Frontal cortex (tissue), 4 donors: ENCODE data around the gene GADD45GIP1. TPM values are rescaled to one million over a fixed set of nuclear protein-coding genes. Genes with fewer than 3 reads are reported as not detected.
"Not testable (repeated sequence)": the region's sequence is repeated elsewhere in the genome, so short reads cannot be mapped to it uniquely, and the experiment has no call there.

Source experiments
- DNase-seq, 2 donors: peaks; one replicate each; pipeline ENCODE4 v3.0.0; 2012; ENCODE audit warnings: low spot score in 2 of 2
- FAIRE-seq: peaks from 2 replicates; lab custom pipeline; 2012; peaks lifted over from hg19 to GRCh38; lab: Jason Lieb, UNC
- total RNA-seq: library from RNA; depleted of rRNA; stranded (reverse); fragments of >200 nt; gene quantifications from one replicate; pipeline ENCODE4 v1.2.3, GENCODE V29; 2014
- donor health status: control.
- donor health status: control.
- donor health status: control.

Gene GADD45GIP1
- total RNA-seq, 1 donor from 2014 or later: 21.6 TPM

DNA sequence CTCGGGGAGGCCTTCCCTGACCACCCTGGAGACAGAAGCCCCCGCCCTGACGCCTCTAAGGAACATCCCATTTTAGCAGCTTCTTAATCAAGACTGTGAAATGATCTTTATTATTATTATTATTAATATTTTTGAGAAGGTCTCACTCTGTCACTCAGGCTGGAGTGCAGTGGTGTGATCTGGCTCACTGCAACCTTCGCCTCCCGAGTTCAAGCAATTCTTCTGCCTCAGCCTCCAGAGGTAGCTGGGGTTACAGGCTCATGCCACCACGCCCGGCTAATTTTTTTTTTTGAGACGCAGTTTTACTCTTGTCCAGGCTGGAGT is 8.8 kb upstream of the GADD45GIP1 start:
- no peak for DNase-seq
- no peak for FAIRE-seq

DNA sequence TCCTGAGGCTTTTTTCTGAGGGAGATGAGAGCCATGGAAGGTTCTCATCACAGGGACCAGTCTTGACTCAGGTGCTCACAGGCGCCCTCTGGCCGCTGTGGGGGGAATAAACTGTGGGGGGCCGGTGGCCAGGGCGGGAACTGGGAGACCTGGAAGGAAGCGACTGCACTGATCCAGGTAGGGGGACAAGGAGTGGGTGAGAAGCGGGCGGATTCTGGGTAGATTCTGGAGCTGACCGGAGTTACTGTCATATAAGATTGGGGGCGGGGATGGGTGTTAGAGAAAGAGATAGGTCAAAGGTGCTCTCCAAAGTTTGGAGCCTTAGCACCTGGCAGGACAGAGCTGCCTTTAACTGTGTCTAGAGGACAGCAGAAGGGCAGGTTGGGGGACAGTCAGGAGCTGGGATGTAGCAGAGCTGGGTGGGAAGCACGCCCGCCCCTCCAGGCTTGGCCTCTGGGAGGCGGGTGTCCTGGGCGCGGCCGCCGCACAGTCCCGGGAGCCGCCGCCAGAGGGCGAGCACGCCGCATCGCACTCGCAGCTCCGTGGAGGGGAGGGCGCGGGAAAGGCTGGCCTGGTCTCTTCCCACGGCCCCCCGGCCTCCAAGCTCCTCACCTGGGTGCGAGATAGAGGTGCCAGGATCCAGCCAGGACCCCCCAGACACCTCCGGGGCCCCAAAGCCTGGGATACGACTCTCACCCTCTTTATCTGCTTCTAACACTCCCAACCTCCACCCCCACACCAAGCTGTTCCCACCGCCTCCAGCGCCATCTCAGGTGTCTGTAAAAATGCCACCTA is 8.2 kb upstream of the GADD45GIP1 start:
- FAIRE-seq: no peak
- DNase-seq: peak; percentile 76 to 81

DNA sequence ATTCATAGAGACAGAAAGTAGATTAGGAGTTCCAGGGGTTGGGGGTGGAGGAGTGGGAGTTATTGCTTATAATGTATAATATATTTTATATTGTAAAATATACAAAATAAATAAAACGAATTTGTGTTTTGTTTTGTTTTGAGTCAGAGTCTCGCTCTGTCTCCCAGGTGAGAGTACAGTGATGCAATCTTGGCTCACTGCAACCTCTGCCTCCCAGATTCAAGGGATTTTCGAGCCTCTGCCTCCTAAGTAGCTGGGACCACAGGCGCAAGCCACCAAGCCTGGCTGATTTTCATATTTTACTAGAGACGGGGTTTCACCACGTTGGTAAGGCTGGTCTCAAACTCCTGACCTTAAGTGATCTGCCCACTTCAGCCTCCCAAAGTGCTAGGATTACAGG is 2.5 kb upstream of the GADD45GIP1 start:
- no peak for DNase-seq
- no peak for FAIRE-seq

DNA sequence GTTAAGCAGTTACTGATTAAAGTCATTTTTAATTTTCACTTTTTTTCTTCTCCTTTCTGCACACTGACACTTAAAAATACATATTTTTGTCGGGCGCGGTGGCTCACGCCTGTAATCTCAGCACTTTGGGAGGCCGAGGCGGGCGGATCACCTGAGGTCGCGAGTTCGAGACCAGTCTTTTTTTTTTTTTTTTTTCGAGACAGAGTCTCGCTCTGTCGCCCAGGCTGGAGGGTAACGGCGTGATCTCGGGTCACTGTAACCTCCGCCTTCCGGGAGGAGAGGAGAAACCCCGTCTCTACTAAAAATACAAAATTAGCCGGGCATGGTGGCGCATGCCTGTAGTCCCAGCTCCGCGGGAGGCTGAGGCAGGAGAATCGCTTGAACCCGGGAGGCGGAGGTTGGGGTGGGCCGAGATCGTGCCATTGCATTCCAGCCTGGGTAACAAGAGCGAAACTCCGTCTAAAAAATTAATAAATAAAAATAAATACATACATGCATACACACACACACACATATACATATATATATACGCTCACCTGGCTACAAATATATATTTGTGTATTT is 448 bp upstream of the GADD45GIP1 start:
- not testable (repeated sequence) for FAIRE-seq, DNase-seq

DNA sequence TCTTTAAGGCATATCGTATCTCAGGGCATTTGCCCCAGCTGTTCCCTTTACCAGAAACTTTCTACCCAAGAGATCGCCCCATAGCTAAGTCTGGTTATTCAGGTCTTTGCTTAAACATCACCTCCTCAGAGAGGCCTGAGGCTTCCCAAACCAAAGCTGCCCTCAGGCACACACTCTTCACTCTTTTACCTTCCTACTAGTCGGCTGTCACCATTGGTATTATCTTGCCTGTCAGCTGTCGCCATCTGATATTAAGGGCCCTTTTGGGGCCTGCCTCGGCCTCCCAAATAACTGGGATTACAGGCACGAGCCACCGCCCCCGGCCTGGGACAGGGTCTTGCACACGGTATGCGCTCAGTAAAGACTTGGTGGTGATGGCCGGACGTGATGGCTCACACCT is 1.0 kb downstream of the GADD45GIP1 start:
- DNase-seq (no peak), FAIRE-seq (no peak)

DNA sequence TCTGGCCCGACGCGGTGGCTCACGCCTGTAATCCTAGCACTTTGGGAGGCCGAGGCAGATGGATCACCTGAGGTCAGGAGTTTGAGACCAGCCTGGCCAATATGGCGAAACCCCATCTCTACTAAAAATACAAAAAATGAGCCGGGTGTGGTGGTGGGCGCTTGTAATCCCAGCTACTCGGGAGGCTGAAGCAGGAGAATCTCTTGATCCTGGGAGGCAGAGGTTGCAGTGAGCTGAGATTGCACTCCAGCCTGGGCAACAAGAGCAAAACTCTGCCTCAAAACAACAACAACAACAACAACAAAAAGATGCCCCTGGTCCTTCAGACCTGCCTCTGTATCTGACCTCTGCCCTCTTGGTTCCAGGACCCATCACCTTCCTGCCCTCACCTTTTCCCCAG is 1.4 kb downstream of the GADD45GIP1 start:
- FAIRE-seq, DNase-seq: not testable (repeated sequence)

DNA sequence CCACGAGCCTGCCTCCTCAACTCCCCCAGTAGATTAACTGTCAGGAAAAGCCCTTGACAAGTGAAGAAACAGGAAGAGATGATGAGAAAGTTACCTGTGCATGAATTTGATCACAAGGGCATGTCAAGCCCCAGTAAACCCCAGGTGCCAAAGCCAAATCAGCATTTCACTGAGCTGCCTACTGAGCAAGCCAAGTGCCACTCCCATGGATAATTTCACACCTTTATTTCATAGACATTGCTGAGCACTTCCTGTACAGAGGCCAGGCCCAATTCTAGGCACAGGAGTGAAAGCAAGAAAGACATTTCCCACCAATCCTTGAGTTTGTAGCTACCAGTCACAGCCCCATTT is 2.4 kb downstream of the GADD45GIP1 start:
- DNase-seq: no peak
- FAIRE-seq: no peak

DNA sequence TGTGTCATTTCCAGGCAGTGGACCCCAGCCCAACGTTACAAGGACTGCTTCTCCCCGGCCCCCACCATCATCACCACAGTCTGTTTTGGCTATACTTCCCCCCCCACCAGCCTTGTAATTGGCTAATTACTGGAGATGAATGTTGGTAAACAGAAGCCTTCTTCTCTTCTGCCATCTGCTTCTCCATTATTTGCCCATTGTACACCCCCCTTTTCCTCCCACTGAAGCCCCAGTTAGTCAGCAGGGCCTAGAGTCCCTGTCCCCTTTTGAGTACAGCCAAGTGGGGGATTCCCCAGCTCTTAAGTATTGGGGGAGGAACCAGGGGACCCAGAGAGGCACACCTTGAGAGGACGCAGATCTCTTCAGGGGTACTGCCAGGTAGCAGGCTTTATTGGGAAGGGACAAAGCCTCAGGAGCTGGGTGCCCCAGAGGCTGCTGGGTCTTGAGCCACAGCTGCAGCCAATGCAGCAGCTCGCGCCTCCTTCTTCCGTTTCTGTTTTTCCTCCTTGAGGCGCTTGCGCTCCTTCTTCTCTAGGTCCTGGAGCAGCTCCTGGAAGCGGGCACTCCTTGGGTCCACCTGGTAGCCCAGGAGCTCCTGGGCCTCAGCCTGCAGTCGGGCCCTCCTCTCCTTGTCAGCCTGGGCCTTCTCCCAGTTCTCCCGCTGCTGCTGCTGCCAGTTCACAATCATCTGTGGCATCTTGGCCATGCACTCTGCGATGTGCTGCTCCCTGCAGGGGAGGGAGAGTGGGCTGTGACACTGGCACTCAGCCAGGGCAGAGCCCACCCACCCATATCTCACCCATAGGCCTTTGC is 3.0 kb downstream of the GADD45GIP1 start:
- no peak for FAIRE-seq
- no peak for DNase-seq

DNA sequence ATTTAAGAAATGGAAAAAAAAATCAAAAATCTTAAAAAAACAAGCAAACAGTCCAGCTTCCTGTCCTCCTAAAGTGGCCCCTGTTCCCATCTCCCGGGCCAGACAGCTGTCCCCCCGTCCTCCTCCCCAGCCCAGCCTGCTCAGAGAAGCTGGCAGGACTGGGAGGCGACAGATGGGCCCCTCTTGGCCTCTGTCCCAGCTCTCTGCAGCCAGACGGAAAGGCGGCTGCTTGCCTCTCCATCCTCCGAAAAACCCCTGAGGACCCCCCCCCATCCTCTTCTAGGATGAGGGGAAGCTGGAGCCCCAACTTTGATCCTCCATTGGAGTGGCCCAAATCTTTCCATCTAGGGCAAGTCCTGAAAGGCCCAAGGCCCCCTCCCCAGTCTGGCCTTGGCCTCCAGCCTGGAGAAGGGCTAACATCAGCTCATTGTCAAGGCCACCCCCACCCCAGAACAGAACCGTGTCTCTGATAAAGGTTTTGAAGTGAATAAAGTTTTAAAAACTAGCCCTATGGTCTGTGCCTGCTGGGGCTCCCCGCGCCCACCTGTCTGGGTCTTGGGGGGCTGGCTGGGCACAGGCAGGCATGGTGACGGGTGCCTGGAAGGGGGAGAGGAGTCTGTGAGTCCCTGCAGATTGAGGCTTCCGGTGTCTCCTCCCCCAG is 3.8 kb downstream of the GADD45GIP1 start:
- FAIRE-seq (no peak), DNase-seq (peak in 1 of 2 donors; percentile 52)

DNA sequence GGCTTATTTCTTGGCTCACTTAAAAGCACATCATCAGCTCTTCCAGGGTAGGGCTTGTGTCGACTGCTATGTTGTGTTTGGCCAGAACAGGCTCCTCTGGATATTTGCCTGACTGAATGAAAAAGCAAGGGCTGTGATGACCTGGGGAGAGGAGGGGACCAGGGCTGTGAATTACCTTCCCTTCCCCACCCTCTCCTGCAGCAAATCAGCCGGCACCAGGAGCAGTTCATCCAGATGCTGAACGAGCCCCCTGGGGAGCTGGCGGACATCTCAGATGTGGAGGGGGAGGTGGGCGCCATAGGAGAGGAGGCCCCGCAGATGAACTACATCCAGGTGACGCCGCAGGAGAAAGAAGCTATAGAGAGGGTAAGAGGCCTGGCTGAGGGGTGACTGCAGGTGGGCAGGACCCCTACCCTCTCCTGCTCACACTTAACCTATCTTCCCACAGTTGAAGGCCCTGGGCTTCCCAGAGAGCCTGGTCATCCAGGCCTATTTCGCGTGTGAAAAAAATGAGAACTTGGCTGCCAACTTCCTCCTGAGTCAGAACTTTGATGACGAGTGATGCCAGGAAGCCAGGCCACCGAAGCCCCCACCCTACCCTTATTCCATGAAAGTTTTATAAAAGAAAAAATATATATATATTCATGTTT is 4.4 kb downstream of the GADD45GIP1 start:
- FAIRE-seq: no peak
- peak in 1 of 2 donors; percentile 49 for DNase-seq

DNA sequence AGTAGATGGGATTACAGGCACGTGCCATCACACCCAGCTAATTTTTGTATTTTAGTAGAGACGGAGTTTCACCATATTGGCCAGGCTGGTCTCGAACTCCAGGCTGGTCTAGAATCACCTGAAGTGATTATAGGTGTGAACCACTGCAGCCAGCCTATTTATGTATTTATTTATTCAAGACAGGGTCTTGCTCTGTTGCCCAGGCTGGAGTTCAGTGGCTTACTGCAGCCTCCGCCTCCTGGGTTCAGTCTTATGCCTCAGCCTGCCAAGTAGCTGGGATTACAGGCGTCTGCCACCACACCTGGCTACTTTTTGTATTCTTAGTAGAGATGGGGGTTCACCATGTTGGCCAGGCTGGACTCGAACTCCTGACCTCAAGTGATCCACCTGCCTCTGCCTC is 5.0 kb downstream of the GADD45GIP1 start:
- FAIRE-seq, DNase-seq: not testable (repeated sequence)

DNA sequence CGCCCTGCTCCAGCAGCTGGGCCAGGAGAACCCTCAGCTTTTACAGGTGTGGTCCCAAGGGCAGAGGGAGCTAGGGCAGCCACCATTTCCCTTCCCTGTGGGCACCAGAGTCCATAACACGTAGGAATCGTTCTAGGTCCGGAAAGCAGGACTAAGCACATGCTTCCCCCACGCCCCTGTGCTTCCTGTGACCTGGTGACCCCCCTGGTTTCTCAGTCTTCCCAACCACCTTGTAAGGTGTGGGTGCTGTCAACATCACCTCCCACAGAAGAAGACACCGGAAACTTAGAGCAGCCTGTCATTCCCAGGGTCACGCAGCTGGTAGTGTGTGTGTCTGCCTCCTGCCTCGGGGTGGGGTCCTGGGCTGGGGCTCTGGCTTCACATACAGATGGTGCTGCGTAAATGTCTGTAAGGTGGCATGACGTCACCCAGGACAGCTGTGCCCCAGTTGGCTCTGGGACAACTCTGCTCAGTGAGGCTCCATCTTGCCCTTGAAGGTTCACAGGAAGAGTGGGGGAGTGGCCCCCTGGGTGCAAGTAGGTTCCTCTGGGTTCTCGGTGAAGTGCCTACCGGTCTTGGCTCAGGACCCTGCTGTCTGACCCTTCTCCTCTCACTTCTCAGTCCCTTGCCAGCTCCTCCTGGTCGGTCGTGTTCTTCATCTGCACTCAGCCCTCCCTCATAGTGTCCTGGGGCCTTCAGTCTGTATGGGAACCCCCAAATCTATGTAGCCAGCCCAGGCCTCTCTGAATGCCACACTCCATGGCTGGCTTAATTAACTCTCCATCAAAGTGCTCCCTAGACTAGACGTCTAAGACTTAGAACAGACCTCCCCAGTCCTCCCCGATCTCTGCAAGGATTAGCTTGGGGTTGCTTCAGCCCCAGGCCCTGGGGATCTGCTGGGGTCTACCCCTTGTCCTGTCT is 7.4 kb downstream of the GADD45GIP1 start:
- FAIRE-seq (no peak), DNase-seq (no peak)

DNA sequence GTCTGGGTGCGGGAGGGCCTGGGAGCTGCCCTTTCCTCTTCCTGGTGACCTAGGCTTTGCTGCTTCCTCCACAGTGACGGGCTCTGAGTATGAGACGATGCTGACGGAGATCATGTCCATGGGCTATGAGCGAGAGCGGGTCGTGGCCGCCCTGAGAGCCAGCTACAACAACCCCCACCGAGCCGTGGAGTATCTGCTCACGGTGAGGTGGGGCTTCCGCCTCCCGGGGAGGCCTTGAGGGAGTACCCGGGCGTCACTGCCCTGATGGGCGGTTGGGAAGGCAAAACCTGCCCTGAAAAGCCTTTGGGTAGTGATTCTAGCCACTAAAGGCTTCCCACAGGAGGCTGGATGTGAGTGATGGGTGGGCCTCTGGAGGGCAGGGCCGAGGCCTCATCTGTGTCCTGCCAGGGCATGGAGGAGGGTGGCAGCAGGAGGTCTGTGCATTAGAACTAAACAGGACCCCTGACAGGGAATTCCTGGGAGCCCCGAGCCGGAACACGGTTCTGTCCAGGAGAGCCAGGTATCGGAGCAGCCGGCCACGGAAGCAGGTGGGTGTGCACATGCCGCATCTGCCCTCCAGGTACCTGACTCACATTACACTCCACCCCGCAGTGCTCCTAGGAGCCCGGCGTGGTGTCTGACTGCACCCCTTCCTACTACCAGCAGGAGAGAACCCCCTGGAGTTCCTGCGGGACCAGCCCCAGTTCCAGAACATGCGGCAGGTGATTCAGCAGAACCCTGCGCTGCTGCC is 8.2 kb downstream of the GADD45GIP1 start:
- DNase-seq (no peak), FAIRE-seq (no peak)

DNA sequence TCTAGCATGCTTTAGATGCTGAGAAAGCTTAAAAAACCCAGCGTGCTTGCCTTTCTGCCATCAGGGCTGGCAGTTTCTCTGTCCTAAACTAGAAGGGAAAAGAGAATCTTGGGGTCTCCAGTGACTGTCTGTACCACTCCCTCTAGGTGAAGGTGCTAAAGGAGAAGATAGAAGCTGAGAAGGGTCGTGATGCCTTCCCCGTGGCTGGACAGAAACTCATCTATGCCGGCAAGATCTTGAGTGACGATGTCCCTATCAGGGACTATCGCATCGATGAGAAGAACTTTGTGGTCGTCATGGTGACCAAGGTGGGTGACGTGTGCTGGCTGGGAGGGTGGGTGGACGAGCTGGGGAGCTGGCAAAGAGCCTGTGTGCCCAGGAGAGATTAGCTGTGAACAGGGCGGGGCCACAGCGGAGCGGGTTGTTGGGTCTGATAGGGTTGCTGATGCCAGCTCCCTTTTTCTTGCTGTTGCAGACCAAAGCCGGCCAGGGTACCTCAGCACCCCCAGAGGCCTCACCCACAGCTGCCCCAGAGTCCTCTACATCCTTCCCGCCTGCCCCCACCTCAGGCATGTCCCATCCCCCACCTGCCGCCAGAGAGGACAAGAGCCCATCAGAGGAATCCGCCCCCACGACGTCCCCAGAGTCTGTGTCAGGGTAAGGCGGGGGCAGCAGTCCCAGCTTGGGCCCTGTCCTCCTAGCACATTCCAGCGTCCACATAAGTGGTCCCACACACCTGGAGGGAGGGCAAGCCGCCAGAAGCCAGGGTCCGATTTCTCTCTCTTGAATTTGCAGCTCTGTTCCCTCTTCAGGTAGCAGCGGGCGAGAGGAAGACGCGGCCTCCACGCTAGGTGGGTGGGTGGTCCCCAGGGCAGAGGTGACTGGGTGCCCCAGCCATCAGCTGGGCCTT is 9.1 kb downstream of the GADD45GIP1 start:
- DNase-seq: no peak
- no peak for FAIRE-seq

DNA sequence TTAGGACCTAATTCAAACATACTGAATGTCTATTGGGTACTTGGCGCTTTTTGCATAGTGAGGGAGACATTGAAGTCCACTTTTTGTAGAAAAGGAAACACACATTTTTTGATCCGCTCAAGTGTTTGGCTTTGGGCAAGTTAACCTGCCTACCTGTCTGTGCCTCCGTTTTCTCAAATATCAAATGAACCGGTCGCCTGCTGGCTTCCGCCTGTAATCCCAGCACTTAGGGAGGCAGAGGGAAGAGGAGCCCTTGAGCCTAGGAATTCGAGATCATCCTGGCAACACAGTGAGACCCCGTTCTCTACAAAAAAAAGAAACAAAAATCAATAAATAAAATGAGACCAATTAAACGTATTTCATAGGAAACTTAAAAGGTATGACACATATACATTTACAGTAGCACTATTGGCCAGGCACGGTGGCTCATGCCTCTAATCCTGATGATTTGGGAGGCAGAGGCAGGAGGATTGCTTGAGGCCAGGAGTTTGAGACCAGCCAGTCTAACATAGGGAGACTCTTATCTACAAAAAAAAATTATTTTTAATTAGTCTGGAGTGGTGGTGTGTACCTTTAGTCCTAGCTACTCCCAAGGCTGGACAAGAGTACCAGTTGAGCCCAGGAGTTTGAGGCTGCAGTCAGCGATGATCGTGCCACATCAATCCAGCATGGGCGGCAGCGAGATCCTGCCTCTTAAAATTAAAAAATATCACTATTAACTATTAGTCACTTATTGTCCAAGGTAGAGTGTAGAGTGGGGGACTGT is 10.1 kb downstream of the GADD45GIP1 start:
- FAIRE-seq (no peak), DNase-seq (no peak)

DNA sequence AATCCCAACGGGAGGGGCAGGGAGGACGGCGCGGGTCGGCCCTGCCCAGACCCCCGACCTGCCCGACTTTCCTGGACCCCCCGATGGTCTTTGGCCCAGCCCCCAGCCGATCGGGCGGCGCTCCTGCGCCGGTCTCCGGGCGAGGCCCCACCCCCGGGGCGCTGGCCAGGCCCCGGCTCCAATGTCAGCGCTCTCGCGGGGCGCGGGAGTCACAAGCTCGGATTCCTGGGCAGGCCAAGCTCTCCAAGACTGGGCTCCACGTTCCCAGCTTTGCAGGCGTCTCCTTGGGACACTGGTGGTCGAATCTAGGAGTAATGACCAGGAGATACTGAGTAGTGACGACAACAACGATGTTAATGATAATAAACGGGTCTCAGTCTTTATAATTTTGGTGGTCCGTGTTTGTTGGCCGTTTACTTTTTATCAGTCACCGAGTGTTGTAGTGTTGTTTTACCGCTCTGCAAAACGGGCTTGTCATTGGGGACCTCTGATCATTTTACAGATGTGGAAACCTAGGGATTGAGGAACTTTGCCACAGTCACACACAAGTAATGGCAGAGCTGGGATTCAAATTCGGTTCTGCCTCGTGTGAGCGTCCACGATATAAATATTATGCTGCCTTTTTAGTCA is 10.8 kb downstream of the GADD45GIP1 start:
- FAIRE-seq: no peak
- peak in 1 of 2 donors; percentile 58 for DNase-seq
